Mesodermal cell (in vitro differentiated cells): ENCODE measurements around the gene SRL.

Experiments used
- H3K27ac ChIP-seq: 2 replicates; pipeline ENCODE4 v1.7.0; 2013; ENCODE audit warnings: mild to moderate bottlenecking, low read depth, low read length, moderate library complexity; ENCODE audit not compliant: severe bottlenecking
- H3K36me3 ChIP-seq: 2 replicates; pipeline ENCODE4 v1.7.1; 2013; ENCODE audit warnings: mild to moderate bottlenecking, low read length, moderate library complexity; ENCODE audit not compliant: control insufficient read depth, insufficient read depth
- H3K4me1 ChIP-seq: one replicate; pipeline ENCODE4 v1.7.1; 2013; ENCODE audit warnings: mild to moderate bottlenecking, low read length; ENCODE audit not compliant: insufficient read depth, control insufficient read depth, poor library complexity, severe bottlenecking
- H3K4me3 ChIP-seq: 2 replicates; pipeline ENCODE4 v1.7.0; 2013; ENCODE audit warnings: low read length, control low read depth, mild to moderate bottlenecking; ENCODE audit not compliant: insufficient read depth, poor library complexity, severe bottlenecking; ENCODE audit errors: extremely low read depth
- H3K9me3 ChIP-seq: 2 replicates; pipeline ENCODE4 v1.7.1; 2013; ENCODE audit warnings: mild to moderate bottlenecking, low read length, moderate library complexity; ENCODE audit not compliant: control insufficient read depth
- WGBS, 2 experiments: methylation state at CpG; one replicate each; pipeline ENCODE4 v1.1.5; 2013; ENCODE audit warnings: missing lambda C conversion rate in 2 of 2; ENCODE audit not compliant: insufficient coverage in 2 of 2; 5-methylcytosine and 5-hydroxymethylcytosine counted together

The SRL gene

GRCh38 chr16:4272114-4272956 is 30.5 kb upstream of the SRL start:
- Histone ChIP-seq H3K36me3 (peaks cover 10% of the 10 kb centered on the region), H3K4me1 (peaks cover 8% of the 10 kb centered on the region), H3K9me3 (no peaks in the 10 kb centered on the region), H3K27ac (peak overlapping the region; percentile 77), H3K4me3 (peak overlapping the region; percentile 83)
- 0 to 1% methylated on average over 12 to 30 of the region's 79 CpGs for WGBS, 2 experiments

GRCh38 chr16:4271176-4272113 is 29.6 kb upstream of the SRL start:
- Histone ChIP-seq H3K27ac (peak overlapping the region; percentile 77), H3K9me3 (no peaks in the 10 kb centered on the region), H3K36me3 (peaks cover 14% of the 10 kb centered on the region), H3K4me1 (peaks cover 8% of the 10 kb centered on the region), H3K4me3 (peak overlapping the region; percentile 83)
- 2 to 4% methylated on average over 34 to 62 of the region's 72 CpGs for WGBS, 2 experiments

GRCh38 chr16:4270595-4270994 is 28.7 kb upstream of the SRL start:
- peaks cover 16% of the 10 kb centered on the region for H3K36me3 ChIP-seq
- peaks cover 8% of the 10 kb centered on the region for H3K4me1 ChIP-seq
- H3K4me3 ChIP-seq, result peak overlapping the region; percentile 83
- no peaks in the 10 kb centered on the region for H3K9me3 ChIP-seq
- H3K27ac ChIP-seq, result no peak overlapping the region
- 95 to 98% methylated on average over 5 to 6 of the region's 7 CpGs for WGBS, 2 experiments

- Histone ChIP-seq H3K27ac (no peak overlapping the region), H3K4me1 (peaks cover 8% of the 10 kb centered on the region), H3K36me3 (peaks cover 16% of the 10 kb centered on the region), H3K4me3 (no peak overlapping the region), H3K9me3 (no peaks in the 10 kb centered on the region)
- WGBS, 2 experiments, result 95 to 100% methylated on average over 4 to 5 of the region's 5 CpGs
These were observed 28.2 kb upstream of the SRL start for GRCh38 chr16:4270091-4270490.

- H3K27ac ChIP-seq, result no peak overlapping the region
- WGBS, 2 experiments, result 98 to 100% methylated on average over 1 to 3 of the region's 6 CpGs
- H3K4me1 ChIP-seq, result peaks cover 15% of the 10 kb centered on the region
- no peaks in the 10 kb centered on the region for H3K9me3 ChIP-seq
- peaks cover 29% of the 10 kb centered on the region for H3K36me3 ChIP-seq
- no peak overlapping the region for H3K4me3 ChIP-seq
These were observed 24.5 kb upstream of the SRL start for GRCh38 chr16:4266372-4266771.

- WGBS, 2 experiments, result 93 to 100% methylated on average over 5 to 7 of the region's 7 CpGs
- Histone ChIP-seq H3K4me1 (peaks cover 11% of the 10 kb centered on the region), H3K9me3 (no peaks in the 10 kb centered on the region), H3K36me3 (peaks cover 33% of the 10 kb centered on the region), H3K4me3 (no peak overlapping the region), H3K27ac (no peak overlapping the region)
These were observed 23.8 kb upstream of the SRL start for GRCh38 chr16:4265676-4266075.

GRCh38 chr16:4264546-4264945 is 22.7 kb upstream of the SRL start:
- Histone ChIP-seq H3K9me3 (no peaks in the 10 kb centered on the region), H3K4me1 (peaks cover 6% of the 10 kb centered on the region), H3K36me3 (peaks cover 41% of the 10 kb centered on the region), H3K27ac (no peak overlapping the region), H3K4me3 (no peak overlapping the region)
- WGBS, 2 experiments, result 88% methylated on average over 5 of the region's 5 CpGs

- Histone ChIP-seq H3K4me3 (no peak overlapping the region), H3K36me3 (peaks cover 46% of the 10 kb centered on the region), H3K4me1 (peaks cover 6% of the 10 kb centered on the region), H3K9me3 (no peaks in the 10 kb centered on the region), H3K27ac (peak overlapping the region; percentile 5)
- 61% methylated on average over 21 to 24 of the region's 39 CpGs for WGBS, 2 experiments
These were observed 21.9 kb upstream of the SRL start for GRCh38 chr16:4263504-4264436.

- 90 to 95% methylated on average over 14 to 16 of the region's 22 CpGs for WGBS, 2 experiments
- Histone ChIP-seq H3K4me1 (peaks cover 6% of the 10 kb centered on the region), H3K36me3 (peaks cover 56% of the 10 kb centered on the region), H3K4me3 (no peak overlapping the region), H3K9me3 (no peaks in the 10 kb centered on the region), H3K27ac (no peak overlapping the region)
These were observed 20.5 kb upstream of the SRL start for GRCh38 chr16:4262303-4262835.
